ENCODE data around the gene NCR3LG1.

DNA sequence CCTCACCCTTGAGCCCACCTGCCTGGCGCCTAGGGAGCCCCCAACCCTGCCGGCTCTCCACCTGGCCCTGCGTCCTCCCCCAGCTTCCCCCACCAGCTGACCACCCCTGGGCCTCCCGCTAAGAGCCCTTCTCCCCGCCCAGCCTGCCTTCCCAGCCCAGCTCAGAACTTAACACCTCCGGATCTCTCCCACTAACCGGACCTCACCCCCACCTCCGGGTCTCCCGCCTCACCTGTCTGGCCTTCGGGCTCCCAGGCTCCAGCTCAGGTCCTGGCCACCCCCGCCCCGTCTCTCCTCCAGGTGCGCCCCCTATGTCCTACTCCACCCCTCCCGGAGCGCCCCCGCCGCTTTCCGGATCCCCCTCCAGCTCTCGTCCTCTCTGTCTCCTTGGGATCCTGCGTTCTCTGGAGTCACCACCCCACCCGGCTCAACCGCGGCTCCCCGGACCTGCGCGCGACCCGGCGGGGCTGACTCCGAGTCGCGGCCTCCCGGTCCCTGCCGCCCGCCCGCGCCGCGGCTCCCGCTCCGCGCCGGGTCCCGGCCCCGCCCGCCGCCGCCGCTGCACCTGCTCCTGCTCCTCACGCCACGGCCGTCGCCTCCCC, 37.1 kb downstream of the NCR3LG1 start, which contains the start of gene KCNJ11:
- TF ChIP-seq, protein P1, sequence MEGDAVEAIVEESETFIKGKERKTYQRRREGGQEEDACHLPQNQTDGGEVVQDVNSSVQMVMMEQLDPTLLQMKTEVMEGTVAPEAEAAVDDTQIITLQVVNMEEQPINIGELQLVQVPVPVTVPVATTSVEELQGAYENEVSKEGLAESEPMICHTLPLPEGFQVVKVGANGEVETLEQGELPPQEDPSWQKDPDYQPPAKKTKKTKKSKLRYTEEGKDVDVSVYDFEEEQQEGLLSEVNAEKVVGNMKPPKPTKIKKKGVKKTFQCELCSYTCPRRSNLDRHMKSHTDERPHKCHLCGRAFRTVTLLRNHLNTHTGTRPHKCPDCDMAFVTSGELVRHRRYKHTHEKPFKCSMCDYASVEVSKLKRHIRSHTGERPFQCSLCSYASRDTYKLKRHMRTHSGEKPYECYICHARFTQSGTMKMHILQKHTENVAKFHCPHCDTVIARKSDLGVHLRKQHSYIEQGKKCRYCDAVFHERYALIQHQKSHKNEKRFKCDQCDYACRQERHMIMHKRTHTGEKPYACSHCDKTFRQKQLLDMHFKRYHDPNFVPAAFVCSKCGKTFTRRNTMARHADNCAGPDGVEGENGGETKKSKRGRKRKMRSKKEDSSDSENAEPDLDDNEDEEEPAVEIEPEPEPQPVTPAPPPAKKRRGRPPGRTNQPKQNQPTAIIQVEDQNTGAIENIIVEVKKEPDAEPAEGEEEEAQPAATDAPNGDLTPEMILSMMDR (IDR thresholded peaks at IDR 0.05; ENCODE audit: control extremely low read depth in 1 of 3, insufficient read depth in 1 of 3, low read depth in 1 of 3, low read length in 3 of 3), result peak in 1 of 3 experiments; percentile 10; a peak in 1 of 4 replicates
- no peak for TF ChIP-seq CEBPB (IDR thresholded peaks at IDR 0.05; ENCODE audit: low read depth, low read length)

All from H1 (cell line).